Calu3 (cell line): ENCODE measurements around the gene FILIP1. TPM values are rescaled to one million over a fixed set of nuclear protein-coding genes. Genes with fewer than 3 reads are reported as not detected.

Source experiments
- BruUV-seq: library from RNA; stranded (reverse); fragments of 400-500 nt; replicated peaks from 2 replicates; lab custom pipeline; 2021; lab: Mats Ljungman, UMichigan
- CTCF ChIA-PET: fragments of 300-600 bp; sonication (Branson Sonifier 250); formaldehyde crosslinking; loops from one replicate; lab custom pipeline; 2022; ENCODE audit warnings: antibody characterized with exemption; lab: Charles Lee
- DNase-seq: peaks from one replicate; pipeline ENCODE4 v3.0.0; 2022
- H3K27ac Mint-ChIP-seq: one replicate; pipeline ENCODE4 v1.8.0; 2022; ENCODE audit warnings: mixed read lengths; ENCODE audit not compliant: unreplicated experiment
- H3K27me3 Mint-ChIP-seq: one replicate; pipeline ENCODE4 v1.8.0; 2022; ENCODE audit warnings: mixed read lengths; ENCODE audit not compliant: unreplicated experiment
- H3K36me3 Mint-ChIP-seq: one replicate; pipeline ENCODE4 v1.8.0; 2022; ENCODE audit warnings: mild to moderate bottlenecking, moderate library complexity, mixed read lengths; ENCODE audit not compliant: insufficient read depth, unreplicated experiment
- H3K4me1 Mint-ChIP-seq: one replicate; pipeline ENCODE4 v1.8.0; 2022; ENCODE audit warnings: mild to moderate bottlenecking, low read depth, mixed read lengths; ENCODE audit not compliant: unreplicated experiment
- H3K4me3 Mint-ChIP-seq: one replicate; pipeline ENCODE4 v1.8.0; 2022; ENCODE audit warnings: mild to moderate bottlenecking, low read depth, moderate library complexity, mixed read lengths; ENCODE audit not compliant: unreplicated experiment
- H3K9me3 Mint-ChIP-seq: one replicate; pipeline ENCODE4 v1.8.0; 2022; ENCODE audit warnings: low read depth, mixed read lengths; ENCODE audit not compliant: unreplicated experiment
- intact Hi-C: fragments of 100-400 bp; cut with micrococcal nuclease; formaldehyde crosslinking; loops from one replicate; pipeline ENCODE4 v1.10.0; 2022; ENCODE audit not compliant: unreplicated experiment
- total RNA-seq: library from RNA; stranded (reverse); gene quantifications from 2 replicates; pipeline ENCODE4 v1.2.3, GENCODE V29; 2022
- TF ChIP-seq, protein P1 (sequence below): fragments of 200-600 bp; IDR thresholded peaks from one replicate; pipeline ENCODE4 v1.8.0; 2022; ENCODE audit warnings: antibody characterized with exemption; ENCODE audit not compliant: unreplicated experiment

FILIP1 gene
- total RNA-seq, 1 experiment from 2014 or later: not detected

DNA sequence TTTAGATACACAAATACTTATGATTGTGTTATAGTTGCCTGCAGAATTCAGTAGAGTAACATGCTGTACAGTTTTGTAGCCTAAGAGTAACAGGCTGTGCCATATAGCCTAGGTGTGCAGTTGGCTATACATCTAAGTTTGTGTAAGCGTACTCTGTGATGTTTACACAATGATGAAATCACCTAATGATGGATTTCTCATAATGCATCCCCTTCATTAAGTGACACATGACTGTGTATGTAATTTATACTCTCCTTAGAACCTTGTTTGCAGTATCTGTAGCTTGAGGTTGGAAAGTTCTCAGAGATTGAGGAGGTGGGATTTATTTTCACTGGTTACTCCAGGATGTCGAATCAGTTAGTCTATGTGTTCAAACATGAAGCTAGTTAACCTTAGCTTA lies 142.0 kb downstream of the FILIP1 start:
- Mint-ChIP-seq H3K9me3 (no peaks in the 10 kb centered on the region), H3K4me3 (no peak overlapping the region), H3K27ac (no peak overlapping the region), H3K27me3 (no peaks in the 10 kb centered on the region), H3K4me1 (peaks cover 16% of the 10 kb centered on the region), H3K36me3 (peaks cover 4% of the 10 kb centered on the region)
- BruUV-seq: no TSS peak
- TF ChIP-seq, protein P1, sequence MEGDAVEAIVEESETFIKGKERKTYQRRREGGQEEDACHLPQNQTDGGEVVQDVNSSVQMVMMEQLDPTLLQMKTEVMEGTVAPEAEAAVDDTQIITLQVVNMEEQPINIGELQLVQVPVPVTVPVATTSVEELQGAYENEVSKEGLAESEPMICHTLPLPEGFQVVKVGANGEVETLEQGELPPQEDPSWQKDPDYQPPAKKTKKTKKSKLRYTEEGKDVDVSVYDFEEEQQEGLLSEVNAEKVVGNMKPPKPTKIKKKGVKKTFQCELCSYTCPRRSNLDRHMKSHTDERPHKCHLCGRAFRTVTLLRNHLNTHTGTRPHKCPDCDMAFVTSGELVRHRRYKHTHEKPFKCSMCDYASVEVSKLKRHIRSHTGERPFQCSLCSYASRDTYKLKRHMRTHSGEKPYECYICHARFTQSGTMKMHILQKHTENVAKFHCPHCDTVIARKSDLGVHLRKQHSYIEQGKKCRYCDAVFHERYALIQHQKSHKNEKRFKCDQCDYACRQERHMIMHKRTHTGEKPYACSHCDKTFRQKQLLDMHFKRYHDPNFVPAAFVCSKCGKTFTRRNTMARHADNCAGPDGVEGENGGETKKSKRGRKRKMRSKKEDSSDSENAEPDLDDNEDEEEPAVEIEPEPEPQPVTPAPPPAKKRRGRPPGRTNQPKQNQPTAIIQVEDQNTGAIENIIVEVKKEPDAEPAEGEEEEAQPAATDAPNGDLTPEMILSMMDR: no peak
- CTCF ChIA-PET: interaction anchor here (0.6 kb wide), 1 partner anchor 379 kb away, joined by 3 read pairs; no protein-coding TSS in a partner anchor
- intact Hi-C loops: no loop called here
- no peak for DNase-seq

DNA sequence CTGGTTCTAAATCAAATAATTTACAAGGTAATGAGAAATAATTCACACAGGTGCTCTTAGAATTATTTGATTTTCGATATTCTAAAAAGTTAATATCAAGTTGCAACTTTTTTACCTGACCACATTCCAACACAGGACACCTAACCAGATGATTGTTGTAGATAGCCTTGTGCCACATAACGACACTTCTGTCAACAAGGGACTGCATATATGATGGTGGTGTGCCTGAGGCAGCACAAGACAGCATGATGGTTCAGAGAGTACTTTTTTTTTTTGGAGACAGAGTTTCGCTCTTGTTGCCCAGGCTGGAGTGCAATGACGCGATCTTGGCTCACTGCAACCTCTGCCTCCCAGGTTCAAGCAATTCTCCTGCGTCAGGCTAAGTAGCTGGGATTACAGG lies 142.8 kb downstream of the FILIP1 start:
- no peak for DNase-seq
- CTCF ChIA-PET: no interaction called here
- TF ChIP-seq, protein P1: no peak
- Mint-ChIP-seq H3K4me3 (no peak overlapping the region), H3K27me3 (no peaks in the 10 kb centered on the region), H3K9me3 (no peaks in the 10 kb centered on the region), H3K36me3 (peaks cover 4% of the 10 kb centered on the region), H3K4me1 (peaks cover 16% of the 10 kb centered on the region), H3K27ac (no peak overlapping the region)
- BruUV-seq: no TSS peak
- intact Hi-C loops: no loop called here

DNA sequence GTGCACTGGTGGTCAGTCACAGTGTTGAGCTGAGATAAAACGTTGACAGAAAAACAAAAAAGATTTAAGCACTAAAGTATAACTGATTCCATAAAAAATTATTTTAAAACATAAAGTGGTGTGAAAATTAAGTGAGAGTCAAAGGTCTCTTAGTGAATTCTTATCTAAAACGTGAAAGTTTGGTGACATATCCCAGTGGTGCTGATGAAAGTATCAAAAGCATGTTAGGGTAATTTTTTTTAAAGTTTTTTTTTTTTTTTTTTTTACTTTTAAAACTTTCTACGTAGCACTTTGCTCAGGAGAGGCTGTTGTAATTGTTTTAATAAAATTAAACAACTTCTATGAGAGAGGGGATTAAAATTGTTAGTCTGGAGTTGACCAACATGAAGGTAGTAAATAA lies 143.4 kb downstream of the FILIP1 start:
- CTCF ChIA-PET: interaction anchor here (1.4 to 1.6 kb wide), 2 partner anchors 24 to 53 kb away, joined by 3 to 4 read pairs; no protein-coding TSS in a partner anchor
- Mint-ChIP-seq H3K27ac (no peak overlapping the region), H3K9me3 (no peaks in the 10 kb centered on the region), H3K4me3 (no peak overlapping the region), H3K27me3 (no peaks in the 10 kb centered on the region), H3K36me3 (peaks cover 4% of the 10 kb centered on the region), H3K4me1 (peaks cover 16% of the 10 kb centered on the region)
- no peak for DNase-seq
- BruUV-seq: no TSS peak
- TF ChIP-seq, protein P1: no peak
- intact Hi-C loops: no loop called here

DNA sequence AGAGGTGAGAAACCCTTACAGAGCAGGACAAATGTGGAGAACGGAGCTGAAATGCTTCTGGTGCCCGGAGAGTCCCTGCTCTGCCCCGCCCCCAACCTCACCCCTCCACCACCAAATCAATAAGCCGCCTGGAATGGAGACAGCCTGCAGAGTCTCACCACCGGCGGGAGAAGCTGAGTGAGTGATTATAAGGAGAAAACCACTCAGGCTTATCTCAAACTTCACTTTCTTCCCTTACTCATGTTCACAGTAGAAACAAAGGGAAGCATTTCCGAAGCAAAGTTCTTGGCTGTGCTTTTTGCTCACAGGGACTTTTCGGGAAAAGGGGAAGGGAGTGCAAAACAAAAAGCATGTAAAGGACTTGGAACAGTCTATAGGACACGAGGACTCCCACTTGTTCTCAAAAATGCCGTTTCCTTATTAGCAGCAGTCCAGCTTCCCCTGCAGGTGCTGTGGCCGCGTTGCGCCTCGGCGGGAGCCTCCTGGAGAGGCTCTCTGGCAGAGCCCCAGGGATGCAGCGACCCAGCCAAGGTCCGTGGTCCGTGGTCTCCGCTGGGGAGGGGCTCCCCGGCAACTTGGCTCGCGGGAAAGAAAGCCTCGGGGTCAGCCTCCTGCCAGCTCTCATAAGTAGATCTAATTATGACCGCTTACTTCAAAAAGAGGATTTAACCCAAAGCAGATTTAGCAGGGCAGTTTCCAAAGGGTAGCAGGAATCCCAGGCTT lies 144.2 kb downstream of the FILIP1 start:
- CTCF ChIA-PET: interaction anchor here (0.9 to 1.6 kb wide), 3 partner anchors 12 to 52 kb away, joined by 3 to 6 read pairs (median 4); no protein-coding TSS in a partner anchor
- intact Hi-C loops: loop anchor here (1.0 kb wide), 1 partner anchor 52 kb away; no protein-coding TSS in a partner anchor

More for the DNA sequence above, 144.2 kb downstream of the FILIP1 start:
- peak; percentile 58 for DNase-seq
- BruUV-seq: no TSS peak
- Mint-ChIP-seq H3K27me3 (no peaks in the 10 kb centered on the region), H3K4me3 (peak overlapping the region; percentile 80), H3K9me3 (no peaks in the 10 kb centered on the region), H3K36me3 (peaks cover 4% of the 10 kb centered on the region), H3K27ac (no peak overlapping the region), H3K4me1 (peaks cover 16% of the 10 kb centered on the region)
- TF ChIP-seq, protein P1: no peak
